ENCODE measurements around the gene GRB14. TPM values are rescaled to one million over a fixed set of nuclear protein-coding genes. Genes with fewer than 3 reads are reported as not detected.

Gene GRB14
- total RNA-seq, result 0.17 TPM in 1 of 2 replicates, not detected in the other

GRCh38 chr2:164620873-164621763 is at the start of gene GRB14:
GRB14 (minus strand) TSS chr2:164621482; CDS start chr2:164621309, 173 bp downstream.

Other genes with a start within 250 kb of the GRB14 start
- gene COBLL1, start 220.3 kb upstream of the GRB14 start, total RNA-seq, result 0.67 and 0.74 TPM in 2 replicates